ENCODE measurements around the gene LSM14B.
"Not testable (repeated sequence)": the region's sequence is repeated elsewhere in the genome, so short reads cannot be mapped to it uniquely, and the experiment has no call there.

The LSM14B gene

DNA sequence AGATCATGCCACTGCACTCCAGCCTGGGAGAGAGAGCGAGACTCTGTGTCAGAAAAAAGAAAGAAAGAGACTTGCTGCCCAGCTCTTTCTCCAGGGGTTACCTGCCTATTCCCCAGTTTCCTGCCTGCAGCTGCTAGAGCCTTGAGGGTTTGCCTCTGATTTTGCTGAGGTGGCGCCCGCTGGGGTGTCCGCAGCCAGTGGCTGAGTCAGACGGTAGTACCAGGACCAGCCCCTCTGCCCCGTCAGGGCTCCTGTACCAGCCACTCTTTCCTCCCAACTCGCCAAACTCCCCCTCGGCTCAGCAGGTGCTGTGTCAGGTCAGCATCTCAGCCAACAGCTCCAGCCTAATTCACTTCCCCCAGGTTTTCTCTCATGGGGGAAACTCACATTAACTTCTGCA, 7.4 kb upstream of the LSM14B start:
- DNase-seq, result no peak

DNA sequence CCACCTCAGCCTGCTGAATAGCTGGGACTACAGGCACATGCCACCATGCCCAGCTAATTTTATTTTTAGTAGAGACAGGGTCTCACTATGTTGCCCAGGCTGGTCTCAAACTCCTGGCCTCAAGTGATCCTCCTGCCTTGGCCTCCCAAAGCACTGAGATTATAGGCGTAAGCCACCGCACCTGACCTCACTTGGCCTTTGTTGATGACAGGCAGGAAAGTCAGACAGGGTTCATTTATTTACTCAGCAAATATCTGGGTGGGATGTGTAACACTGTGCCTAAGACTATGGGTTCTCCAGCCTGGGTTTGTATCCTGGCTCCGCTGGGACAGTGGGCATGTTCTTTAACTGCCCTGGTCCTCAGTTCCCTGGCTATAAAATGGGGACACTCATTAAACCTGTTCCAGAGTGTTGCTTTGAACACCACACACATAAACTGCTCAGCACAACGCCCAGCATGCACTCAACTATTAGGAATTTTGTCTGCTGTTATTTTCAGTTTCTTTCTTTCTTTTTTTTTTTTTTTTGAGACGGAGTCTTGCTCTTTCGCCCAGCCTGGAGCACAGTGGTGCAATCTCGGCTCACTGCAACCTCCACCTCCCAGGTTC, 6.4 kb upstream of the LSM14B start:
- not testable (repeated sequence) for DNase-seq

DNA sequence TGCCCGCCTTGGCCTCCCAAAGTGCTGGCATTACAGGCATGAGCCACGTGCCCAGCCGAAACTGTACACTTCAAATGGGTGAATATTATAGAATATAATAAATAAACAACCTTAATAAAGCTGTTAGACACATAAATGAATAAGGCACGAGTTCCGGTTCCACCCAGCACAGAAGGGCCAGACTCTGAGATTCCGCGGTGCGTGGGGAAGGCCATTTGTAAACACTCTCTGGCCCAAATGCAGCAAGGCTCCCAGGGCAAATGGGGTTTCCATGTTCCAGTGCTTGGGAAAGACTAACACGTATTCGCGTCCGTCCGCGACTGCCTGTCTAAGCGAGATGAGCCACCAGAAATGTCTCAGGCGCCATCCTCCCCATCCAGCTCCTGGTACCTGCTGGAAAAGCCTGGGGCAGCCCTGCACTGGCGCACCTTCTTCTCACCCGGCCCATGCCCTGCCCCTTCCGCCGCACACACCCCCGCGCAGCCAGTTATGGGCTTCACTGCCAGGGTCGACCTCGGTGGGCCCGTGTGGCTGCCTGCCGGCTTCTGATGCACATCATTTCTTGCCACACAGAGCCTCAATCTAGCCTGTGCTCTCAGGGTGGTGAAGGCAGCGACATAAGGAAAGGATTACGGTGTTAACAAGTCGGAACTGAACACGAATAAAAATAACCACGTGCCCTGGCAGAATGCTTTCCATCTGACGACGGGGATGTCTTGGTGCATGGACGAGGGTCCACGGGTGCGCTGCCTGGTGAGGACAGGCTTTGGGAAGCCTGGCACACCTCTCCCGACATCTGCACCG, 5.5 kb upstream of the LSM14B start:
- DNase-seq, result no peak

DNA sequence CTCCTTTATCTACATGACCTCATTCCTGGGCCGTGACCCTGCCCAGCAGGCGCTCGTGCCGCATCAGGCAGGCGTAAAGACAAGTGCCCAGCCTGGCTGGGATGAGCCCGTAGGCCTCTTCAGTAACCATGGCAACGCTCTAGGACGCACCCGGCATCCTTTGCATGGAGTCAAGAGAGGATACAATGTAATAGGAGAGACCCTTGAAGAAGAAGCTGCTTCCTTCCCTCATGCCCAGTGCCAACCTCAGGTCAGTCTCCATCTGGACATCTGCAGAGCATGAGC, 5.0 kb upstream of the LSM14B start:
- DNase-seq, result no peak

DNA sequence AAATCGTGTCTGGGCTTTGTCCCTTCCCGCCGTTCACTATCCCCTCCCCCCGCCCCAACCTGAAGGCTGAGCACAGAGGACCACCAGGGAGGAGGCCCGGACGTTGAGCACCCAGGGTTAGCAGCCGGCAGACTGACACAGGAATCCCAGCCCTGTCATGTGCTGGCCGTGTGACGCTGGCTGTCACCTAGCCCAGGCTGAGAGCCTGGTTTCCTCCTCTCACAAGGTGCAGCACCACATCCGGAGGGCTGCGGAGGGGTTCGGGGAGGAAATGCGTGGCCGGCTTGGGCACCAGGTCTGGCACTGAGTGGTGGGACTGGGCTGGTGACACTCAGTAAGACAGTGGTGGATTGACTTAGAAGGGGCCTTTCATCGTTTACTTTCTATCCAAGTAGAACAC, 4.6 kb upstream of the LSM14B start:
- no peak for DNase-seq

DNA sequence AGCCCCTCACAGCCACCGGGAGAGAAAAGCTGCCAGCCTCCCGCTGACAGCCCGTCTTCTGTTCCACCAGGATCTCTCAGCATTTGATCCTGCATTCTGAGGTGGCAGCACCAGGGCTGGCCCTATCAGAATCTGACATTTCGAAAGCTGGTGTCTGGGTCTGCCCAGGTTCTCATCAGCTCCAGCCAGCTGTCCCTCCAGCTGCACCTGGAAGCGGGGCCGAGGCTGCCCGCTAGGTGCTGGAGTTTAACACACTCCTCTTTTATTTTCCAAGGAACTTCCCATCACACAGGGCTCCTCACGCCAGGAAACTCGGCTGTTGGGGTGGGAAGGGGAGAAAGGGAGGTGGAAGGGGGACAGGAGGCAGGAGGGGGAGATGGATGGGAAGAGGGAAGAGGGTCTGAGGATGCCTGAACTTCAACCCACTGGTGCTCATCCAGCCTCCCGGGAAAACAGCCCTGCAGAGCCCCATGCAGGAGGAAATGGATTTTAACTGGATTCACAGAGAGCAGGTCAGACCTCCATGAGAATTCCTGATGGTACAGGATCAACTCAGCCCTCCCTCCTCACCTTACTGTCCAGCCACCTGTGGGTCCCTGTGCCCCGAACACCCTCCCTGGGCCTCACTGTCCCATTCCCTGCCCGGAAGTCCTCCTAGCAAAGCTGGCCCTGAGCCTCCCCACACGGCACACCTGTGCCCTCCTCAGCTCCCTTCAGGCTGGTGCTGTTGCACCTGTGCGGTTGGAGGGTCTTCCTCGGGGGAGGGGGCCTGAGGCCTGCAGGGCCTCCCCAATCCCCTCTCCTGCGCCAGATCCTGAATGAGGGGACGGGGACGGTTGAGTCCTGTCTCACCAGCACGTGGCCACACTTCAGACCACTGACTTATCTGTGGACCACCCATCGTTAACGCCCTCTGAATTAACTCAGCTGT, 3.9 kb upstream of the LSM14B start:
- no peak for DNase-seq

DNA sequence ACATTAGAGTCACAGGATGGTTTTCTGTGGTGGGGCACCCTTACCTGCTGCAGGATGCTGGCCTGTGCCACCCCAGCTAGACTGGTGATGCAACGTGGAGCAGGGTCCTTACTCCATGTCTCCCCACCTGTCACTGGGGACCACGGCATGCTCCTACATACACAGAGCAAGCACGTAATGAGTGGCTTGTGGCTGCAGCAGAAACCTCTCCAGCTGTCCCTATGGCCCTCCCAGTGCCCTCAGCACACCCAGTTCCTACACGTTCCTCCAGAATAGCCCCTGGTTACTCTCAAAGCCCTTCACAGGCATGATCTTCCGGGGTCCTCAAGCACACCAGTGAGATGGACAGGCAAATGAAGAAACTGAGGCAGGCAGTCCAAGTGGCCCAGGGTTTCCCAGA, 3.2 kb upstream of the LSM14B start:
- no peak for DNase-seq

DNA sequence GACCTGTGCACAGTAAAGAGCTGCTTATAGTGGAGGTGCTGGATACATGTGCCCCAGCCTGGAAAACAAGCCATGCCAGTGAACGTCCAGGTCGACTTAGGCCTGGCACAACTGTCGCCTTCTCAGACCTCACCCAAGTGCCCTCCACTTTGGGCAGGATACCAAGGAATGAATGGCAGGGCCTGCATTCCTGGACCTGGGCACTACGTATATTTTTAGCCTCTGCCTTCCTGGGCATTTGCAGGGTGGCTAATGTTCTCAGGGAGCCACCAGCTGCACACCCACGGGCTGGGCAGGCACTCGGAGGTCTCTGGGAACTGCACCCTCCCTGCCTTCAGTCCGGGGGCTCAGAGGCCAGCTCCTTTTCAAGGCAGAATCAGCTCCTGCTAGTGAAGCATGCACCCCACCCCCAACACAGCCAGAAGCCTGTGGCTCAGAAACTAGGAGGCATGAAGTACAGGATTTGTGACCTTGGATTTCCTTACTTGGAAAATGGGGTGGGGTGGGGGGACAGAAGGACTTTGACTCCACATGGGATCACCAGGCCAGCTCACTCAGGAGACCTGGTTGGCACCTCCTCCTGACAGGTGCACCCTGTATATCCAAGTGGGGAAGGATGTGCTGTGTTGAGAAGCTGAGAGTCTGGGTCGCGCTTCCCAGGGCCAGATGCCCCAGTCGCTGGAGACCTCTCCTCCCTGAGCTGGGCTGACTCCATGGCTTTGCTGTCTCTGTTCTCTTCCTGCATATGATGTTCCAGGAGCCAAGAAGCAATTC, 2.5 kb upstream of the LSM14B start:
- DNase-seq, result no peak

DNA sequence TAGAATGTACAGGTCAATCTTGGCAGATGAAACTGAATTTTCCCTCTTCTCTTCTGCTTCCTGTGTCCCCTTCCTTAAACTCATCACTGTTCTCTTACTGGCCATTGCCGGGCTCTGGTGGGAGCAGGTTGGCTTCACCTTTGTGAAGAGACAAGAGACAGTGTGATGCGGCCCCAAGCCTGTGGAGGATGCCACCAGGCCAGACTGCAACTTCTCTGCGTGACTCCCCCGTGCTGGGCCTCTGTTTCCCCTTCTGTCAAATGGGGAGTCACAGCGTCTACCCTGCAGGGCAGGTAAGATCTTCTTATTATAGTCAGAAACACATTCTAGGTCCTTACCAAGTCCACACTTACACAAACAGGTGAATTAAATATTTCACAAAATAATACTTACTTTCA, 1.9 kb upstream of the LSM14B start:
- no peak for DNase-seq

DNA sequence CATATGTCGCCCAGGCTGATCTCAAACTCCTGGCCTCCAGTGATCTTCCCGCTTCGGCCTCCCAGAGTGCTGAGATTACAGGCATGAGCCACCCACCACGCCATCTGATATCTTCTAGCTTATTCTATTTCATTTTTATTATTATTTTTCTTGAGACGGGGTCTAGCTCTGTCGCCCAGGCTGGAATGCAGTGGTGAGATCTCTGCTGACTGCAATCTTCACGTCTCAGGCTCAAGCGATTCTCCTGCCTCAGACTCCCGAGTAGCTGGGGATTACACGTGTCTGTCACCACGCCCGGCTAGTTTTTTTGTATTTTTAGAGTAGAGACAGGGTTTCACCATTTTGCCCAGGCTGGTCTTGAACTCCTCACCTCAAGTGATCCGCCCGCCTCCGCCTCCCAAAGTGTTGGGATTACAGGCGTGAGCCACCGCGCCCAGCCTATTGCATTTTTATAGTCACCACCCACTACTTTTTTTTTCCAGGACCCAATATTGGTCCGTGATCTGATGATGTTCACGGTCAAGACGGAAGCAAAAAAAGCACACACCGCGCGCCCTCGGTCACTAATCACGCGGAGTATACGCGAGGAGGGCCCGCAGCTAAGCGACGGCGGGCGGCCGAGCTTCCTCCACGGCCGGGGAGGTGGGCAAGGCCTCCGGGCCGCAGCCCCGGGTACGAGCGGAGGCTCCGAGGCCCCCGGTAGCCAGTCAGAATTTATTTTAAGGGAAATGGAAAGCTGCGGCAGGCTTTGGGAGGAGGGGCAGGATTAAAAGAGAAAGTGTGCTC, 1.1 kb upstream of the LSM14B start:
- DNase-seq, result peak in 1 of 2 experiments; percentile 82

DNA sequence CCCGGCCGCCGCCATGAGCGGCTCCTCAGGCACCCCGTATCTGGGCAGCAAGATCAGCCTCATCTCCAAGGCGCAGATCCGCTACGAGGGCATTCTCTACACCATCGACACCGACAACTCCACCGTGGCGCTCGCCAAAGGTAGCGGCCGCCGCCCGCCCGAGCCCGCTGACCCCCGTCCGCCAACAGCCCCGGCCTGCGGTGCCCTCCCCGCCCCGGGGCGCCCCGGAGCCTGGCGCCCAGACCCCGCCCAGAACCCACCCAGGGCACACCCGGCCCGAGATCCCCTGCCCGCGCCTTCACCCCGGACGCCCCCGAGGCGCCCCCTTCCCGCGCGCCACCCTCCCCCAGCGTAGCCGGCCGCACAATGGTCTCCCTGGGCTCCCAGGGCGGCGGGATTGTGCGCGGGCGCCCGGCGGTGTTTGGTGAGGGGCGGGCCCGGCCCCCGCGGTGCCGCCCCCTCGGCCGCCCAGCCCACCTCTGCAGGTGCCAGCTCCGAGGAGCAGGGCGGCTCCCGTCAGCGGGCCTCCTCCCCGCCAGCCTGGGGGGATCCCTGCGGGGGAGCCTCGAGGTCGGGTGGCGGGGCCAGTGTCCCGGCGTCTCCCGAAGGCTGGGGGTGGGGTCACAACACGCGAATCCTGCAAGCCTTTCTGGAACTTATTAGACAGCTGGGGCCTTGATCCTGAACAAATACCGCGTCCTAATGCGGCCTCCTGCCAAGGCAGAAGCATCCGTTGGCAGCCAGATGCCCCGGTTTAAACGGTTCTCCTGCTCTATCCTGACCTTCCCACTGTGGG, 577 bp downstream of the LSM14B start:
- DNase-seq, result no peak

DNA sequence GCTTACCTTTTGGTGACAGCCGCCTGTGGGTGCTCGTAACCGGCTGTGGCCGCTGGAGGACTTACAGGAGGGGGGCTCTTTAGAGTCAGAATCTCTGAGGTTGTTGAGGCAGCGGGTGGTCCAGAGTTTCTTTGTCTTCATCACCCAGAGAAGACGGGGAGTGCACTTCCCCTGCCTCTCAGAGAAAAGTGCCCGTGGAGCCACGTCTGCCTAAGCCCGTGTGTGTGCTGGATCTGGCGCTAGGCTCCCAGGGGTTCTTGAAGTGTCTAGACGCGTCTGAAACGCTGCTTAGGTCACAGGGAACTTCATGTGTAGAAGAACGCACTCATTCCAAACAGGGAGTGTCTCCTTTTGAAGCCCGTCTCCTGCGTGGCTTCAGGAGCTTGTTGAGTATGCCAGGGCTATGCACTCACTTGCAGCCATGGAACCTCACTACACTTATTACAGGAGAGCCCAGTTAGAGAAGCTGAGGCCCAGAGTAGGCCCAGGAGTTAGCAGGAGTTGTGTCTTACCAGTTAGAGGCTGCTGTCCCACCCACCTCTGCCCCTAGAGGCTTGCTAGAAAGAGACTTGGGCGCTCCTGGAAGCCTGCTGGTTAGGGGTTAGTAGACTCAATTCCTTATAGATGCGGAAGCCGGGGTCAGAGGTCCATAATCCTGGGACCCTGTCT, 1.3 kb downstream of the LSM14B start:
- peak; percentile 59 to 75 for DNase-seq

DNA sequence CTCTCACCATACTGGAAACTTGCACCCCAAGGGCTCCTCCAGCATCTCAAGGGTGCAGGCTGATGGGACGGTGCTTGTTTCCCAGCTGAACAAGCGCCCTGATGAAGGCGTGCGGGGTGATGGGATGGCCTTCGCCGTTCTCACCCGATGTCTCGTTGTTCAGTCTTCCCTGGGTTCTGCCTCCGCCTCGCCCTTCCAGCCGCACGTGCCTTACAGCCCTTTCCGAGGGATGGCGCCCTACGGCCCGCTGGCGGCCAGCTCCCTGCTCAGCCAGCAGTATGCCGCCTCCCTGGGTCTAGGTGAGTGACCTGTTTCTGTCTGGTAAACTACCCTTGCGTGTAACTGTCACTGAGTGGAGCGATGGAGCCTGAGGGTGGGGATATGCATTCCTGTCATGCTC, 3.9 kb downstream of the LSM14B start:
- DNase-seq, result no peak

DNA sequence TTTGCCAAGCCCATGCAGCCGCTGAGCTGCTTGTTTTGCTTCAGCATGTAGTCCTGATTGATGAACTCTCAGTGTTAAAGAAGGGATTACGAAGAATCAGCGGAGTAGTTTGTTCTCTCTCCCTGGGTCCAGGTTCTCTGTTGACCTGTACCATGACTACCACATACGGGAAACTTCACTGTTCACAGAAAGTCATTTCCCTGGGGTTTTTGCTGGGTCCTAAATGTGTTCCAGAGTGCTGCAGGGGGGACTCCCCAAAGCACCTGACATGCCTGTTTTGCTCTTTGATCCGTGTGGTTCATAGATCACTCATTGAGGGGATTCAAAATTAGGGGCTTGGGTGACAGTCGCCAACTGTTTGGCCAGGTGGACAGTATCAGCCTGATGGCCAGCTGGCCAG, 5.5 kb downstream of the LSM14B start:
- no peak for DNase-seq

DNA sequence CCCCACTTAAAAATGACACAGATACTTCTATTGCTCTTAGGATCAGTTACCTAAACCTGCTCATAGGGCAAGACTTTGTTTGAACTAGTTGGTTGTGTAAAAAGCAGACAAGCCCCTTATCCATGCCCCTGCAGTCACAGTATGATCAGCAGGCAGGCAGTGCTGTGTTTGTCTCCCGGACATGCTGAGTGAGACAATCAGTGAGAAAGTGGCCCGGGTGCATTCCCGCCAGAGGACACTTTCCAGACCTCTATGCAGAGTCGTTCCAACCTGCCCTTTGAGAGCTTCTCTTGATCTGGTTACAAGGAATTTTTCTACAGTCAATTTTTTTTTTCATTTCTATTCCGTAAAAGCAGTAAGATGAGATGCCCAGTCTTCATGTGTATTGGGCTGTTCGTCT, 6.2 kb downstream of the LSM14B start:
- DNase-seq, result no peak

DNA sequence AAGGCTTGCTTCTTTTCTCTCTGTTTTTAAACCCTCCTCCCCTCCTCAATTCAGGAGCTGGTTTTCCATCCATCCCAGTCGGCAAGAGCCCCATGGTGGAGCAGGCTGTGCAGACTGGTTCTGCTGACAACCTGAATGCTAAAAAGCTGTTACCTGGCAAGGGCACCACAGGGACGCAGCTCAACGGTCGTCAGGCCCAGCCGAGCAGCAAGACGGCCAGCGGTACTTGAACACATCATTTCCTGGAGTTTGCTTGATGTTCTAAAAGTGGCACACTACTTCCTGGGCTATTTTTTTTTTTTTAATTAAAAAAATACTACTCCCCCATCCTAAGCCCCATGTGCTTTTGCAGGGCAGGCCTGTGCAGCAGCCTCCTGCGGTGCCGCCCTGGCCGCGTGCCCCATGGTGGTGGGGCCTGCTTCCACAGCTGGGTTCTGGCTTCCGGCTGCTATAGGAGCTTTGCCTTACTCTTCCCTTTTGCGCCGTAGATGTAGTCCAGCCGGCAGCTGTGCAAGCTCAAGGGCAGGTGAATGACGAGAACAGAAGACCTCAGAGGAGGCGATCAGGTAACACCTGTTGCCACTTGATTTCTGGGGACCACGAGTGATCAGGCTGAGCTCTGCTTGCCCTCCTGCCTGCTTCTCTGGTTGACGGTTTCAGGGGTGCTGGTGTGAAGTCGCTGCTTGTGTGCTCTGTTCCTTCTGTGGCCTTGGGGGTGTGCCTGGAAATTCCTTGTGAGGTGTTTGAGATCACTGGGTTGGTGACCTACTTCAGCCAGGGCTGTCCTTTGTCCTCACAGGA, 7.7 kb downstream of the LSM14B start:
- DNase-seq, result peak; percentile 94

DNA sequence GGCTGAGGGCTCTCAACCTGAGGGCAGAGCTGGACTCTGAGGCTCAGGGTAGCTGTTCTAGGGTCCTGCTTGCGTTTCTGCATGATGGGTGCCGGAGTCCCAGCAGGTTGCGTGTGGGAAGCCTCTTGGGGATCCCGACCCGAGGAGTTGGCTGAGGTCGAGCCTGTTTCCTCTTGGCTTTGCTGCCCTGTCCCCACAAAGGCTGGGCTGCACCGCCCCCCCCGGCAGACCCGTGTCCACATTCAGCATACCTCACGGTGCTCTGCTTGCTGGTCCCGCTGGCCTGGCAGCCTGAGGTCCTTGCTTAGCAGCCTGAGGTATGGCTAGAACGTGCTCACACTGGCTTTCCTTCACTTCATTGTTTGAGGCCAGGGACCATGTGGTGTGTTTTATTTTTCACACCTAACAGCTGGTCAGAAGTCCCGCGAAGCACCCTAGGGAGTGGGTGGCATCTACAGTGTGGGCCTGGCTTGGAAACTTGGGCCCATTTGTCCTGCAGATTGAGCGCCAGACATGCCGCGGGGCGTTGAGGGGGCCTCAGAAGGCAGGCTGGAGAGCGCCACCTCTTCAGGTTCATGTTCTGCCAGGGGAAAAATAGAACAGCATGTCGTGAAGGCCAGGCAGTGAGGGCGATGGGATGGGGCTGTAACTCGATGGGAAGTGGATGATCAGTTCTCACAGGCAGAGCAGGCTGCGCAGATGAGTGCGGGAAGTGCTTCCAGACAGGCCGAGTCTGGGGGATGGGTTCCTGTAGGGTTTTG, 9.5 kb downstream of the LSM14B start:
- DNase-seq, result peak; percentile 56 to 57

DNA sequence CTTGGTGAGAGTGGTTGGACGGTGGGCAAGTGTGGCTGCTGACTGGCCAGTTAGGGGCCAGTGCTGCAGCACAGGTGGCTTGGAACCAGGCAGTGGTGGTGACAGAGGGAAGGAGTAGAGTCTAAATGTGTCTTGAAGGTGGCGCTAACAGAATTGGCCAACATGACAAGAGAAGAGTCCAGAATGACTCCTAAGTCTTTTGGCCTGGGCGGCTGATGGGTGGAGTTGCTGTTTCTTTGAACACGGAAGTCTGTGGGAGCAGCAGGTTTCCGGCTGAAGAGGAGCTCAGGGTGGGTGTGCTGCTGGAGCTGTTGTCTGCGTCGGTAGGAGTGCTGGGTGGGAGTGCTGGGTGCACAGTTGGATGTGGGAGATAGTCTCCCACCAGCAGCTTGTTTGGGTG, 10.1 kb downstream of the LSM14B start:
- peak; percentile 97 for DNase-seq

Measured in Kasumi-1 (cell line).